H1 (cell line): ENCODE data around the gene KCNC3. TPM values are rescaled to one million over a fixed set of nuclear protein-coding genes. Genes with fewer than 3 reads are reported as not detected.

ENCODE experiments used
- CHD7 ChIP-seq: fragments of 300-600 bp; sonication (generic); IDR thresholded peaks from 2 replicates; pipeline ENCODE4 v1.7.1; 2012; ENCODE audit warnings: low read length, moderate library complexity, mild to moderate bottlenecking, inconsistent platforms; ENCODE audit not compliant: insufficient replicate concordance
- CTBP2 ChIP-seq: IDR thresholded peaks from 2 replicates; pipeline ENCODE4 v1.7.0; 2011; ENCODE audit warnings: borderline replicate concordance, mild to moderate bottlenecking, moderate library complexity, mixed read lengths, low read length; ENCODE audit not compliant: insufficient read depth, insufficient read length
- HDAC2 ChIP-seq, 2 experiments: fragments of 300-600 bp in 1 of 2; sonication (generic) in 1 of 2; IDR thresholded peaks; 2 replicates each; pipeline ENCODE4 v1.6.1; 2011 to 2012; ENCODE audit warnings: low read depth in 2 of 2, low read length in 2 of 2, mild to moderate bottlenecking in 2 of 2, moderate library complexity in 2 of 2, borderline replicate concordance in 1 of 2, inconsistent platforms in 1 of 2
- RAD21 ChIP-seq, 2 experiments: IDR thresholded peaks in 1 of 2; conservative IDR thresholded peaks in 1 of 2; 2 replicates each; pipeline ENCODE4 v1.6.1; 2011; ENCODE audit warnings: low read depth in 2 of 2, low read length in 2 of 2, improper control_type of control experiment in 1 of 2, inconsistent platforms in 1 of 2, mild to moderate bottlenecking in 1 of 2, moderate library complexity in 1 of 2
- SIRT6 ChIP-seq: IDR thresholded peaks from one replicate; pipeline ENCODE4 v1.7.1; 2012; ENCODE audit warnings: low read length, inconsistent platforms
- polyA plus RNA-seq, 7 experiments: library from polyadenylated mRNA; depleted of rRNA in 3 of 7; stranded (reverse) in 5 of 7; unstranded in 2 of 7; fragments of >200 nt in 5 of 7; fragments of 200-250 nt in 2 of 7; gene quantifications; 1 replicate in 5 of 7; 2 replicates in 1 of 7; 4 replicates in 1 of 7; pipeline versions ENCODE4 v1.2.1 to v1.2.3, GENCODE V29; 2011 to 2013; ENCODE audit warnings: missing spikeins in 2 of 7, mixed read lengths in 2 of 7
- total RNA-seq: library from RNA; stranded (reverse); fragmentation: NEBNext Ultra II Directional; extraction: Animal tissue kit (Norgen Biotek cat#: 25700); gene quantifications from 2 replicates; pipeline ENCODE4 v1.2.1, GENCODE V29; 2021
- TF ChIP-seq, protein P1 (sequence below), 3 experiments: IDR thresholded peaks; 1 replicate in 2 of 3; 2 replicates in 1 of 3; pipeline versions ENCODE4 v1.5.1 to v1.6.1; 2011; ENCODE audit warnings: low read length in 3 of 3, mild to moderate bottlenecking in 3 of 3, inconsistent platforms in 2 of 3, low read depth in 1 of 3, moderate library complexity in 1 of 3; ENCODE audit not compliant: insufficient read depth in 1 of 3; ENCODE audit errors: control extremely low read depth in 1 of 3

KCNC3 gene
- total and polyA plus RNA-seq, 2 of the 8 experiments (the other 6 are each of a cell fraction or from before 2014, with no cell fraction given): 3.9 to 7.2 TPM

DNA sequence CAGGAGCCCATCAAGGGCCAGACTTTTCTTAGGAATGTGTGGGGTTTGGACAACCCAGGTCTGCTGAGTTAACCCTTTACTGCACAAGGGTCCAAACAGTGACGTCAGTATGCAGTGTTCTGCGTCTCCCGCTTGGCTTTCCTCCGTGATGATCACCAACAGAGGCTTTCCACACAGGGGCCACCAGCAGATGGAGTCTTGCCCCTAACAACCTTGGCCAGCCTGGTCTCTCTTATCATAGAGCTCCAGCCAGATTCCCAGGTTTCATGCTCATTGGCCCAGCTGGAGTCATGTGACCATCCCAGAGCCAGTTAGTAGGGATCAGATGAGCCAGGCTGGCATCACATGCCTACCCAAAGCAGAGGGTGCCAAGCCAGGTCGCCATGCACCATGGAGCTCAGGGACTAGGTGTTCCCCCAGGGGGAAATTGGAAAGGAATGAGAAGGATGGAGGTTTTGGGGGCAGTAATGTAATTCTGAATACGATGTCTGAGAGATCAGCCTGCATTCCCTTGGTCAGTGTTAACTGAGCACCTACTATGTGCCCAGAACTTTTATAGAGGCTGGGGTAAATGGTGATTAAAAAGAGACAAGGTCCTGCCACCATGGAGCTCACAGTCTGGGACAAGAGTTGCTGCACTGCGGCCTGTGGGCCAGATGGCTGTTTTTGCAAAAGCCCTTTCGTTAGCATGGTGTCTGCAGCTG is 64.5 kb downstream of the KCNC3 start (continued):
- TF ChIP-seq CHD7 (no peak), SIRT6 (no peak), CTBP2 (no peak), HDAC2 (IDR thresholded peaks at IDR 0.05; ENCODE audit: borderline replicate concordance in 1 of 2, low read depth in 2 of 2, low read length in 2 of 2) (no peak), RAD21 (IDR thresholded peaks at IDR 0.05 in 1 of 2, conservative IDR thresholded peaks at IDR 0.05 in 1 of 2; ENCODE audit: low read depth in 2 of 2, low read length in 2 of 2) (peak; percentile 23 to 27; a peak in 2 of 4 replicates)
- TF ChIP-seq, protein P1, sequence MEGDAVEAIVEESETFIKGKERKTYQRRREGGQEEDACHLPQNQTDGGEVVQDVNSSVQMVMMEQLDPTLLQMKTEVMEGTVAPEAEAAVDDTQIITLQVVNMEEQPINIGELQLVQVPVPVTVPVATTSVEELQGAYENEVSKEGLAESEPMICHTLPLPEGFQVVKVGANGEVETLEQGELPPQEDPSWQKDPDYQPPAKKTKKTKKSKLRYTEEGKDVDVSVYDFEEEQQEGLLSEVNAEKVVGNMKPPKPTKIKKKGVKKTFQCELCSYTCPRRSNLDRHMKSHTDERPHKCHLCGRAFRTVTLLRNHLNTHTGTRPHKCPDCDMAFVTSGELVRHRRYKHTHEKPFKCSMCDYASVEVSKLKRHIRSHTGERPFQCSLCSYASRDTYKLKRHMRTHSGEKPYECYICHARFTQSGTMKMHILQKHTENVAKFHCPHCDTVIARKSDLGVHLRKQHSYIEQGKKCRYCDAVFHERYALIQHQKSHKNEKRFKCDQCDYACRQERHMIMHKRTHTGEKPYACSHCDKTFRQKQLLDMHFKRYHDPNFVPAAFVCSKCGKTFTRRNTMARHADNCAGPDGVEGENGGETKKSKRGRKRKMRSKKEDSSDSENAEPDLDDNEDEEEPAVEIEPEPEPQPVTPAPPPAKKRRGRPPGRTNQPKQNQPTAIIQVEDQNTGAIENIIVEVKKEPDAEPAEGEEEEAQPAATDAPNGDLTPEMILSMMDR (IDR thresholded peaks at IDR 0.05; ENCODE audit: control extremely low read depth in 1 of 3, insufficient read depth in 1 of 3, low read depth in 1 of 3, low read length in 3 of 3): peak in 2 of 3 experiments; percentile 8 to 27; a peak in 1 of 4 replicates
